GM12875 (cell line): Measurements from ENCODE around the gene MGLL.

Experiments used
- H3K4me3 ChIP-seq: one replicate; pipeline ENCODE4 v1.5.1; 2011; ENCODE audit warnings: low read depth, low read length, control low read depth
- TF ChIP-seq, protein P1 (sequence below): IDR thresholded peaks from 2 replicates; pipeline ENCODE4 v1.5.1; 2011; ENCODE audit warnings: low read depth, mild to moderate bottlenecking, control low read depth, inconsistent platforms, low read length, moderate library complexity, borderline replicate concordance; ENCODE audit not compliant: insufficient read depth

The MGLL gene

GRCh38 chr3:127747751-127748521 is 74.4 kb downstream of the MGLL start:
- TF ChIP-seq, protein P1, sequence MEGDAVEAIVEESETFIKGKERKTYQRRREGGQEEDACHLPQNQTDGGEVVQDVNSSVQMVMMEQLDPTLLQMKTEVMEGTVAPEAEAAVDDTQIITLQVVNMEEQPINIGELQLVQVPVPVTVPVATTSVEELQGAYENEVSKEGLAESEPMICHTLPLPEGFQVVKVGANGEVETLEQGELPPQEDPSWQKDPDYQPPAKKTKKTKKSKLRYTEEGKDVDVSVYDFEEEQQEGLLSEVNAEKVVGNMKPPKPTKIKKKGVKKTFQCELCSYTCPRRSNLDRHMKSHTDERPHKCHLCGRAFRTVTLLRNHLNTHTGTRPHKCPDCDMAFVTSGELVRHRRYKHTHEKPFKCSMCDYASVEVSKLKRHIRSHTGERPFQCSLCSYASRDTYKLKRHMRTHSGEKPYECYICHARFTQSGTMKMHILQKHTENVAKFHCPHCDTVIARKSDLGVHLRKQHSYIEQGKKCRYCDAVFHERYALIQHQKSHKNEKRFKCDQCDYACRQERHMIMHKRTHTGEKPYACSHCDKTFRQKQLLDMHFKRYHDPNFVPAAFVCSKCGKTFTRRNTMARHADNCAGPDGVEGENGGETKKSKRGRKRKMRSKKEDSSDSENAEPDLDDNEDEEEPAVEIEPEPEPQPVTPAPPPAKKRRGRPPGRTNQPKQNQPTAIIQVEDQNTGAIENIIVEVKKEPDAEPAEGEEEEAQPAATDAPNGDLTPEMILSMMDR: no peak
- no peak overlapping the region for H3K4me3 ChIP-seq

DNA sequence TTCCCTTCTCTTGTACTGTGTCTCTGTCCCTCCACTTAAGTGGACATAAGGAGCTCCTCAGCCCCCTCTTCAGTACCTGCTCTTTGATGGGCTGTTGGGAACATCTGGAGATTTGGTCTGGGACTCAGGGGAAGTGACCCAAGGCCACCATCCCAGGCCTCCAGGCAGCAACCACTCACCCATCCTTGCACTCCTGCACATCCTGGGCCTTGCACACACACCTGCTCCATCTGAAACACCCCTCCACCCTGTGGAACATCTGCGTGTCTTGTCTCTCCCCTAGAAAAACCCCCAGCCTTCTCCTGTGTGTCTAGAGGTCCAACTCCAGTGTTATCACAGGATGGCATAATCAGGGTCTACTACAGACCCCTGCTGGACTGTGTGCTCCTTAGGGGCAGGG is 75.2 kb downstream of the MGLL start:
- H3K4me3 ChIP-seq: no peak overlapping the region
- TF ChIP-seq, protein P1: no peak

GRCh38 chr3:127746400-127747057 is 75.8 kb downstream of the MGLL start:
- H3K4me3 ChIP-seq: no peak overlapping the region
- TF ChIP-seq, protein P1: peak; percentile 26; the same call in 1 of the 2 replicates

DNA sequence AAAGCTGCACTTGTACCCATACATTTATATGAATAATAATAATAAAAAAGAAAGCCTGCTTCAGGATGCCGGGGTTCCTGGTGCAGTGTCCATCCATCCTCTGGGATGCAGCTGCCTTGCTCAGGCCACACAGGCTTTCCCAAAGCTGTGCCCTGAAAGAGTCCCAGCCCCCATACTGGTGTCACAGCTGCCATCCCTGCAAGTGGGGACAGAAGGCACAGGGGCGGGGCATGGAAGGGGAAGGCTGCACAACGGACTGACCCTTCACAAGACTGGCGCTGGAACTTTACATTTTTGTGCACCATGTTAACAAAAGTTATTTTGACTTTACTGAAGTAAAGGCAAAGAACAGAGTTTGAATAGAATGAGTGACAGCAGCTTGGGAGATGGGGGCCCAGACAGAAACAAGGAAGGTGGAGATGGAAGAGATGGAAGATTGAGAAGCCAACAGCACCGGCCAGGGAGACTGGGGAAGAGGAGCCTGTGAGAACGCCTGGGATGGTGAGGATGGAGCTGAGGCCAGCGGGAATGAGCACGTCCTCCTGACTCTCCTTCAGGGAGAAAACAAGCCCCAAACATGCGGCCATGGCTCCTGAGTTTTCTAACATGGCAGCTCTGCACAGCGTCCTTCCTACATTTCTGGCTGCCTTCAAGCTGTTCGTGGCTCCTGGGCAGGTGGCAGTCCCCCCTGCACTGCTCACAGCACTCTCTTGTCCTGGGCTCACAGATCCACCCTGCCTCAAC is 76.5 kb downstream of the MGLL start:
- H3K4me3 ChIP-seq: no peak overlapping the region
- TF ChIP-seq, protein P1: no peak

- TF ChIP-seq, protein P1: no peak
- no peak overlapping the region for H3K4me3 ChIP-seq
These were observed 77.4 kb downstream of the MGLL start for GRCh38 chr3:127744875-127745274.

DNA sequence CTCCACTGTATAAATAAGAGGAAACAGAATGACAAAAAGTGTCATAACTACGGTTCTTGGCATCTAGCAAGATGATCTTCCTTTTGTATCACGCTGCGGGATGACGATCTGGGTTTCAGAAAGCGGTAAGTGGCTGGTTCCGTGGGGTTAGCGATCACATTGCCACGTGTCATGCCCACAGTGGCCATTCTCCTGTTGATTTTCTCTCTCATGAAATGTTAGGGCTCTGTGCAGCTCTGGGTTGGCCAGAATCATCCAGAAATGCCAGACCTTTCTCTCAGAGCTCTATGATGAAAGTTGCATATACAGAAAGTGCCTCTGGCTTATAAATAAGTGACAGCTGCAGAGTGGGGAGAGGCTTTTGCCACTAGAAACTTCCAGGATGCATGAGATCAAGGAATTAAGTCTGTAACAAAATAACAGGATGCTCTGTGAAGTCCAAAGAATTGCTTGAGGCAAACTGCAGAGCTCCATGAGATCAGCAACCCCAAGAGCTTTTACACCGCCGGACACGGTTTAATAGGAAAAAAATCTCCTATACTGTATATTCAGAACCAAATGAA is 78.0 kb downstream of the MGLL start:
- no peak overlapping the region for H3K4me3 ChIP-seq
- TF ChIP-seq, protein P1: no peak
